Activated naive CD8-positive, alpha-beta T cell treated with anti-CD3 and anti-CD28 coated beads, Interleukin-2, amount 10 ng/mL, durations not matched to agents 7 days and 5 days (primary cell): ENCODE measurements around the gene SMOC2. TPM values are rescaled to one million over a fixed set of nuclear protein-coding genes. Genes with fewer than 3 reads are reported as not detected.

Experiments used
- ATAC-seq: fragments of 150-1000 bp; cut with Tn5 transposase; one replicate; pipeline ENCODE4 v1.10.0; 2021; ENCODE audit warnings: low read depth, moderate library complexity
- POLR2A ChIA-PET: fragments of 350-600 bp; sonication (Branson Sonifier 250); formaldehyde crosslinking; loops from one replicate; lab custom pipeline; 2021; ENCODE audit warnings: antibody characterized with exemption; lab: Charles Lee
- DNase-seq: peaks from one replicate; pipeline ENCODE4 v3.0.0; 2021
- H3K27ac Mint-ChIP-seq: one replicate; pipeline ENCODE4 v1.8.0; 2022; ENCODE audit warnings: mild to moderate bottlenecking, mixed read lengths
- H3K27me3 Mint-ChIP-seq: one replicate; pipeline ENCODE4 v1.8.0; 2022; ENCODE audit warnings: mild to moderate bottlenecking, moderate library complexity, mixed read lengths
- H3K36me3 Mint-ChIP-seq: one replicate; pipeline ENCODE4 v1.8.0; 2021; ENCODE audit warnings: mild to moderate bottlenecking, mixed read lengths
- H3K4me1 Mint-ChIP-seq: one replicate; pipeline ENCODE4 v1.8.0; 2021; ENCODE audit warnings: mixed read lengths
- H3K4me3 Mint-ChIP-seq: one replicate; pipeline ENCODE4 v1.8.0; 2022; ENCODE audit warnings: mild to moderate bottlenecking, moderate library complexity, mixed read lengths
- H3K9me3 Mint-ChIP-seq: one replicate; pipeline ENCODE4 v1.8.0; 2021; ENCODE audit warnings: mixed read lengths
- total RNA-seq, 2 experiments: library from RNA; stranded (reverse); gene quantifications; one replicate each; pipeline ENCODE4 v1.2.3, GENCODE V29; 2021

Gene SMOC2
- total RNA-seq, 2 experiments from 2014 or later = not detected

GRCh38 chr6:168627506-168628175 lies 186.7 kb downstream of the SMOC2 start:
- no peaks in the 10 kb centered on the region for H3K9me3 Mint-ChIP-seq
- no peaks in the 10 kb centered on the region for H3K4me1 Mint-ChIP-seq
- POLR2A ChIA-PET = no interaction called here
- H3K36me3 Mint-ChIP-seq = no peaks in the 10 kb centered on the region
- no peak overlapping the region for H3K27ac Mint-ChIP-seq
- no peak for ATAC-seq
- H3K4me3 Mint-ChIP-seq = no peak overlapping the region
- DNase-seq = no peak
- H3K27me3 Mint-ChIP-seq = no peaks in the 10 kb centered on the region

- no peak for ATAC-seq
- H3K4me1 Mint-ChIP-seq = no peaks in the 10 kb centered on the region
- H3K4me3 Mint-ChIP-seq = no peak overlapping the region
- no peak overlapping the region for H3K27ac Mint-ChIP-seq
- no peak for DNase-seq
- POLR2A ChIA-PET = no interaction called here
- no peaks in the 10 kb centered on the region for H3K27me3 Mint-ChIP-seq
- peaks cover 3% of the 10 kb centered on the region for H3K9me3 Mint-ChIP-seq
- H3K36me3 Mint-ChIP-seq = no peaks in the 10 kb centered on the region
These were observed 187.2 kb downstream of the SMOC2 start for GRCh38 chr6:168628176-168628553.

DNA sequence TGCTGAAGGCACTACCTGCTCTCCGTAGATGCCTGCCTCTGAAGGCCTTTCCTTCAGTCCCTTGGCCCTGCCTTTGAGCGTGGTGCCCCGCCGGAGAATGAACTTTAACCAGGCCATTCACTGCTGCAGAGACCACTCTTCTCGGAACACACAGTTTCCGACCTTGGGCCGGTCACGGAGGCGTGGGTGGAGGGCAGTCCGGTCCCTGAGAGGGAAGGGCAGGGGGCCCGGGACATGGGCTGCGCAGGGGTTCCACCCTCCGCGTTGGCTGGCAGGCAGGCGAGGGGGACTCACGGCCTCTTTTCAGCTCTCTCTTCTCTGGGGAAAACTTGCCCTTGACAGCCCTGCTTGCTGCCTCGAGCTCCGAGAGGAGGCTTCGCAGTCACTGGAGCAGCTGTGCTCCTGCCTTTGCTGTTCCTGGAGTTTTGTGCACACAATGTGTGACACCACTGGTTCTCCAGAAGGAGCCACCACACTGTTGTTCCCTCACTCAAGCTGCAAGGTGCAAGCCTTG lies 187.8 kb downstream of the SMOC2 start:
- H3K27me3 Mint-ChIP-seq = no peaks in the 10 kb centered on the region
- POLR2A ChIA-PET = no interaction called here
- ATAC-seq = no peak
- no peak overlapping the region for H3K27ac Mint-ChIP-seq
- peaks cover 7% of the 10 kb centered on the region for H3K9me3 Mint-ChIP-seq
- no peak for DNase-seq
- H3K4me3 Mint-ChIP-seq = no peak overlapping the region
- no peaks in the 10 kb centered on the region for H3K36me3 Mint-ChIP-seq
- H3K4me1 Mint-ChIP-seq = no peaks in the 10 kb centered on the region

GRCh38 chr6:168631564-168631963 lies 190.6 kb downstream of the SMOC2 start:
- H3K27ac Mint-ChIP-seq = no peak overlapping the region
- no peak overlapping the region for H3K4me3 Mint-ChIP-seq
- H3K27me3 Mint-ChIP-seq = no peaks in the 10 kb centered on the region
- ATAC-seq = no peak
- POLR2A ChIA-PET = no interaction called here
- H3K9me3 Mint-ChIP-seq = peaks cover 10% of the 10 kb centered on the region
- no peaks in the 10 kb centered on the region for H3K4me1 Mint-ChIP-seq
- H3K36me3 Mint-ChIP-seq = no peaks in the 10 kb centered on the region
- DNase-seq = no peak

GRCh38 chr6:168632694-168633093 lies 191.7 kb downstream of the SMOC2 start:
- H3K27ac Mint-ChIP-seq = no peak overlapping the region
- H3K36me3 Mint-ChIP-seq = no peaks in the 10 kb centered on the region
- no peaks in the 10 kb centered on the region for H3K27me3 Mint-ChIP-seq
- no peak overlapping the region for H3K4me3 Mint-ChIP-seq
- no peaks in the 10 kb centered on the region for H3K4me1 Mint-ChIP-seq
- POLR2A ChIA-PET = no interaction called here
- ATAC-seq = no peak
- DNase-seq = no peak
- H3K9me3 Mint-ChIP-seq = peaks cover 10% of the 10 kb centered on the region

DNA sequence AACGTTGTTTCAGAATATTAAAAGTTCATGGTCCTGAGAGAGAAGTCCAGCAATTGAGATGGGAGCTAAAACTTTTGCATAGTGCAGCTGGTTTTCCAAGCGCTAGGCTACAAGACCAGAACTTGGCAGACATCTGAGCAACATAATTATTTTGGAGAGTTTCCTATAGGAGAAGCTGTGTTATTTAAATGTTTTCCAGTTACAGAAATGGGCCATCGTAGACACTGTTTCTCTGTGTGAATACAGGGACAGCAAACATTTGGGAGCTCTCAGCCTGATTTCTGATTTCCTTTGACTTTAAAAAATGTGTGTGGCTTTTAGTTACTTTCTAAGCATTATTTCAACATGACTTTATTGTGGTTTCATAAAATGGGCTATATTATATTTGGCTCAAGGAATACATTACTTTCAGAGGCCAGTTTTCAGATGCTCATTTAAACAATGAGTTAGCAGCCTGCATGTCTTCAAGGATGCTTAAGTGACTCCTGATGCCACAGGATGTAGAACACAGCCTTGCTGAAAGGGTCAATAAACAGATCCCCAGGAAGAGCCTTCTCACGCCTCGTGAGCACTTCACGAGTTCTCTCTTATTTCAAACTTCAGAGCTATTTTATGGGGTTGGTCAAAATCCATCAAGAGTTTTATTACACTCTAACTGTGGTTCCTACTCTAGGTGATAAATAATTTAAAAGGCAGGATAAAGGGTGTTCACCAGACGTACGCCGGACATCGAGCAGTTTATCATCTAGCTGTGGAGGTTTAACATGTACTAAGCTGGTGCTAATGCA lies 193.8 kb downstream of the SMOC2 start:
- DNase-seq = no peak
- Mint-ChIP-seq H3K27ac (no peak overlapping the region), H3K27me3 (no peaks in the 10 kb centered on the region), H3K36me3 (no peaks in the 10 kb centered on the region), H3K9me3 (peaks cover 10% of the 10 kb centered on the region), H3K4me3 (no peak overlapping the region), H3K4me1 (no peaks in the 10 kb centered on the region)
- no peak for ATAC-seq
- POLR2A ChIA-PET = no interaction called here

GRCh38 chr6:168636147-168637004 lies 195.4 kb downstream of the SMOC2 start:
- no peaks in the 10 kb centered on the region for H3K27me3 Mint-ChIP-seq
- no peak overlapping the region for H3K27ac Mint-ChIP-seq
- POLR2A ChIA-PET = no interaction called here
- no peak for DNase-seq
- no peak for ATAC-seq
- no peaks in the 10 kb centered on the region for H3K4me1 Mint-ChIP-seq
- H3K36me3 Mint-ChIP-seq = no peaks in the 10 kb centered on the region
- H3K9me3 Mint-ChIP-seq = peaks cover 10% of the 10 kb centered on the region
- no peak overlapping the region for H3K4me3 Mint-ChIP-seq

DNA sequence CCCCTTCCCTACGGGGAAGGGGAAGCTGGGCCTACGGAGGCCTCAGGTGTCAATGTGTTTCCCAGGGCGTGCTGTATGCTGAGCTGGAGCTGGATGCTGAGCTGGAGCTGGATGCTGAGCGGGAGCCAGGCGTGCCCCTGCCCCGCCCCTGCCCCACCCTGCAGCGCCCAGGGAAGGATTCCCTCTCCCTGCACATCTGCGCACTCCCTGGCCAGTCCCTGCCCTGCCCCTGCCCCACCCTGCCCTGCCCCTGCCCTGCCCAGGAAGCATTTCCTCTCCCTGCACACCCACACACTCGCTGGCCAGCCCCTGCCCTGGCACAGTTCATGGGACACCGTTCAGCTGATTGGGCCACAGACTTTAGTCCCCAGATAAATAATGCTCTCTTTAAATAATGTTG lies 196.8 kb downstream of the SMOC2 start:
- Mint-ChIP-seq H3K4me3 (no peak overlapping the region), H3K27me3 (no peaks in the 10 kb centered on the region), H3K36me3 (no peaks in the 10 kb centered on the region), H3K9me3 (peaks cover 9% of the 10 kb centered on the region), H3K27ac (no peak overlapping the region), H3K4me1 (no peaks in the 10 kb centered on the region)
- POLR2A ChIA-PET = no interaction called here
- DNase-seq (no peak), ATAC-seq (no peak)

GRCh38 chr6:168638468-168639271 lies 197.7 kb downstream of the SMOC2 start:
- Mint-ChIP-seq H3K36me3 (no peaks in the 10 kb centered on the region), H3K4me1 (no peaks in the 10 kb centered on the region), H3K9me3 (peaks cover 4% of the 10 kb centered on the region), H3K27me3 (no peaks in the 10 kb centered on the region), H3K27ac (no peak overlapping the region), H3K4me3 (no peak overlapping the region)
- DNase-seq (no peak), ATAC-seq (no peak)
- POLR2A ChIA-PET = no interaction called here

DNA sequence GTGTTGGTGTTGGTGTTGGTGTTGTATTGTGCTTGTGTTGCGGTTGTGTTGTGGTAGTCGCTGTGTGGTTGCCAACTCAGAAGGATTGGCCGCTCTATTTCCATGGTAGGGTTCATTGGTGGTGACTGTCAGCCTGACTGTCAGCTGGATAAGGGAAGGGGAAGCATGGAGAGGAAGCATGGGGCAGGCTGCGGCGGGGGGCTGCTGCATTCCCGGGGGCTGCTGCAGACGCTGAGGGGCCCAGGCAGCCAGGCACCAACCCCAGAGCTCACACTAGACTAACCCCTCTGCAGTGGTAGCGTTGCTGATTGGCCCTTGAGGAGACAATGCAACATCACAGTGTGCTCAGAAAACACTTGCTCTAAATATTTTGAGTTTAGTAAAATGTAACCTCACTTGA lies 199.2 kb downstream of the SMOC2 start:
- Mint-ChIP-seq H3K4me3 (no peak overlapping the region), H3K27ac (no peak overlapping the region), H3K27me3 (no peaks in the 10 kb centered on the region), H3K36me3 (no peaks in the 10 kb centered on the region), H3K4me1 (no peaks in the 10 kb centered on the region), H3K9me3 (no peaks in the 10 kb centered on the region)
- no peak for DNase-seq
- ATAC-seq = no peak
- POLR2A ChIA-PET = no interaction called here

GRCh38 chr6:168640768-168641167 lies 199.8 kb downstream of the SMOC2 start:
- no peaks in the 10 kb centered on the region for H3K27me3 Mint-ChIP-seq
- no peak overlapping the region for H3K4me3 Mint-ChIP-seq
- H3K27ac Mint-ChIP-seq = no peak overlapping the region
- DNase-seq = no peak
- POLR2A ChIA-PET = no interaction called here
- no peaks in the 10 kb centered on the region for H3K4me1 Mint-ChIP-seq
- ATAC-seq = no peak
- no peaks in the 10 kb centered on the region for H3K36me3 Mint-ChIP-seq
- no peaks in the 10 kb centered on the region for H3K9me3 Mint-ChIP-seq

DNA sequence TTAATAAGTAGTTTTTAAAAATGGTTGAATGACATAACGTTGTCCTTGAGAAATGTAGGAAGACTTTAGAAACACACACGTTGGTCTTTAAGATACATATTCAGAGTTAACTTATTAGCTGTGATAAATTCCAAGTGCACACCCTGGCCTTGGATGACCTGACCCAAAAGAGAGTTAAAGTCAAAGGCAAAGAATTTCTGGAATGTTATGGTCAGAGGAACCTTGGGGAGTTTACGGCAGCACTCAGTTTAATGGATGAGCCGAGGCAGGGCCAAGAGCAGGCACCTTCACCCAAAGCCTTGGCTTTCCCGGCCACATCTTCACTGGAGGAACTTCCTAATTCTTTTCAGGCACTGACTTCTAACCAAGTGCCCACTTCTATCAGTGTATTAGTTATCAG lies 200.5 kb downstream of the SMOC2 start:
- H3K4me1 Mint-ChIP-seq = no peaks in the 10 kb centered on the region
- no peaks in the 10 kb centered on the region for H3K36me3 Mint-ChIP-seq
- no peaks in the 10 kb centered on the region for H3K27me3 Mint-ChIP-seq
- H3K9me3 Mint-ChIP-seq = no peaks in the 10 kb centered on the region
- H3K27ac Mint-ChIP-seq = no peak overlapping the region
- ATAC-seq (no peak), DNase-seq (no peak)
- no peak overlapping the region for H3K4me3 Mint-ChIP-seq
- POLR2A ChIA-PET = no interaction called here

GRCh38 chr6:168643401-168643800 lies 202.4 kb downstream of the SMOC2 start:
- H3K36me3 Mint-ChIP-seq = no peaks in the 10 kb centered on the region
- H3K9me3 Mint-ChIP-seq = no peaks in the 10 kb centered on the region
- POLR2A ChIA-PET = no interaction called here
- H3K4me3 Mint-ChIP-seq = no peak overlapping the region
- no peak for DNase-seq
- H3K27me3 Mint-ChIP-seq = no peaks in the 10 kb centered on the region
- H3K4me1 Mint-ChIP-seq = no peaks in the 10 kb centered on the region
- H3K27ac Mint-ChIP-seq = no peak overlapping the region
- ATAC-seq = no peak
